Type B pancreatic cell (in vitro differentiated cells): ENCODE results near the gene SH2D1B. TPM values are rescaled to one million over a fixed set of nuclear protein-coding genes. Genes with fewer than 3 reads are reported as not detected.

Experiments
- DNase-seq: peaks from one replicate; pipeline ENCODE4 v3.0.0; 2021; ENCODE audit warnings: mixed read lengths; ENCODE audit not compliant: unreplicated experiment; ENCODE audit errors: extremely low spot score
- H3K27ac Mint-ChIP-seq: 2 replicates; pipeline ENCODE4 v1.8.0; 2021; ENCODE audit warnings: mild to moderate bottlenecking, mixed read lengths
- H3K27me3 Mint-ChIP-seq: 2 replicates; pipeline ENCODE4 v1.8.0; 2021; ENCODE audit warnings: mixed read lengths
- H3K36me3 Mint-ChIP-seq: 2 replicates; pipeline ENCODE4 v1.8.0; 2021; ENCODE audit warnings: mixed read lengths
- H3K4me1 Mint-ChIP-seq: one replicate; pipeline ENCODE4 v1.8.0; 2021; ENCODE audit warnings: mixed read lengths; ENCODE audit not compliant: unreplicated experiment
- H3K4me3 Mint-ChIP-seq: 2 replicates; pipeline ENCODE4 v1.8.0; 2021; ENCODE audit warnings: mild to moderate bottlenecking, mixed read lengths
- H3K9me3 Mint-ChIP-seq: 2 replicates; pipeline ENCODE4 v1.8.0; 2021; ENCODE audit warnings: mixed read lengths
- CTCF ChIP-seq: fragments of 200-600 bp; sonication (generic); conservative IDR thresholded peaks from 2 replicates; pipeline ENCODE4 v1.5.0; 2021; ENCODE audit warnings: antibody characterized with exemption, mild to moderate bottlenecking
- total RNA-seq: library from RNA; stranded (reverse); gene quantifications from 2 replicates; pipeline ENCODE4 v1.2.1, GENCODE V29; 2021; ENCODE audit warnings: low replicate concordance

Gene SH2D1B
- total RNA-seq, 1 donor from 2014 or later = not detected

- no peak for DNase-seq
- H3K4me1 Mint-ChIP-seq = no peaks in the 10 kb centered on the region
- H3K4me3 Mint-ChIP-seq = no peak overlapping the region
- no peaks in the 10 kb centered on the region for H3K27me3 Mint-ChIP-seq
- H3K9me3 Mint-ChIP-seq = peaks cover 10% of the 10 kb centered on the region
- H3K36me3 Mint-ChIP-seq = no peaks in the 10 kb centered on the region
- H3K27ac Mint-ChIP-seq = no peak overlapping the region
- no peak for TF ChIP-seq CTCF
These were observed 5.7 kb upstream of the SH2D1B start for GRCh38 chr1:162417650-162418049.

GRCh38 chr1:162416909-162417308, 5.0 kb upstream of the SH2D1B start:
- Mint-ChIP-seq H3K27me3 (no peaks in the 10 kb centered on the region), H3K9me3 (peaks cover 10% of the 10 kb centered on the region), H3K4me1 (no peaks in the 10 kb centered on the region), H3K4me3 (no peak overlapping the region), H3K36me3 (no peaks in the 10 kb centered on the region), H3K27ac (no peak overlapping the region)
- DNase-seq = no peak
- TF ChIP-seq CTCF = no peak

GRCh38 chr1:162416215-162416614, 4.3 kb upstream of the SH2D1B start:
- Mint-ChIP-seq H3K4me1 (no peaks in the 10 kb centered on the region), H3K27ac (no peak overlapping the region), H3K4me3 (no peak overlapping the region), H3K36me3 (no peaks in the 10 kb centered on the region), H3K27me3 (no peaks in the 10 kb centered on the region), H3K9me3 (peaks cover 10% of the 10 kb centered on the region)
- DNase-seq = no peak
- no peak for TF ChIP-seq CTCF

- Mint-ChIP-seq H3K27ac (no peak overlapping the region), H3K4me1 (no peaks in the 10 kb centered on the region), H3K36me3 (no peaks in the 10 kb centered on the region), H3K4me3 (no peak overlapping the region), H3K9me3 (no peaks in the 10 kb centered on the region), H3K27me3 (no peaks in the 10 kb centered on the region)
- no peak for TF ChIP-seq CTCF
- no peak for DNase-seq
These were observed 4.4 kb downstream of the SH2D1B start for GRCh38 chr1:162407539-162407938.

GRCh38 chr1:162406811-162407210, 5.1 kb downstream of the SH2D1B start:
- H3K27me3 Mint-ChIP-seq = no peaks in the 10 kb centered on the region
- no peak overlapping the region for H3K4me3 Mint-ChIP-seq
- no peaks in the 10 kb centered on the region for H3K4me1 Mint-ChIP-seq

More at GRCh38 chr1:162406811-162407210, 5.1 kb downstream of the SH2D1B start:
- DNase-seq = no peak
- Mint-ChIP-seq H3K9me3 (no peaks in the 10 kb centered on the region), H3K36me3 (no peaks in the 10 kb centered on the region), H3K27ac (no peak overlapping the region)
- TF ChIP-seq CTCF = no peak
